Measurements from ENCODE around the gene EXD3. TPM values are rescaled to one million over a fixed set of nuclear protein-coding genes. Genes with fewer than 3 reads are reported as not detected.

The EXD3 gene
- total and polyA plus RNA-seq, 9 of the 15 experiments (the other 6 are each of a cell fraction or from before 2014, with no cell fraction given), result 0.29 to 12.5 (median 3.9) TPM

GRCh38 chr9:137415451-137415850 is 7.5 kb downstream of the EXD3 start:
- no peaks in the 10 kb centered on the region for H4K20me1 ChIP-seq (replicated peaks; ENCODE audit: control insufficient read depth, insufficient read depth, low read length)
- no peak for FAIRE-seq
- no peaks in the 10 kb centered on the region for H3K9me3 ChIP-seq (replicated peaks; ENCODE audit: control insufficient read depth, insufficient read depth, low read depth, low read length)
- H3K27me3 ChIP-seq (ENCODE audit: control insufficient read depth in 2 of 2, insufficient read depth in 2 of 2, low read length in 2 of 2), result no peaks in the 10 kb centered on the region
- no peak overlapping the region for H2AFZ ChIP-seq (ENCODE audit: low read depth, low read length)
- ChIA-PET CTCF (ENCODE audit: low intra/inter-chr PET ratio) (no interaction called here), POLR2A (no interaction called here)
- no peak overlapping the region for H3K27ac ChIP-seq (ENCODE audit: extremely low read depth, low read depth, low read length)
- TF ChIP-seq TBP (optimal IDR thresholded peaks at IDR 0.05; ENCODE audit: low read depth, low read length) (no peak), ZNF165 (CRISPR knock-in tag; IDR thresholded peaks at IDR 0.05; ENCODE audit: borderline replicate concordance) (no peak), U2AF2 (optimal IDR thresholded peaks at IDR 0.05; ENCODE audit: low read depth, low read length) (no peak), HNRNPH1 (optimal IDR thresholded peaks at IDR 0.05; ENCODE audit: low read depth, low read length) (no peak), NCOA4 (IDR thresholded peaks at IDR 0.05; ENCODE audit: partially characterized antibody) (no peak), ZBTB26 (CRISPR knock-in tag; IDR thresholded peaks at IDR 0.05) (no peak), BRF2 (IDR thresholded peaks at IDR 0.05; ENCODE audit: borderline replicate concordance, insufficient read depth, insufficient read length) (no peak), ATF2 (CRISPR knock-in tag; IDR thresholded peaks at IDR 0.05) (no peak), CEBPG (CRISPR knock-in tag; IDR thresholded peaks at IDR 0.05) (no peak), CEBPG (tag; conservative IDR thresholded peaks at IDR 0.05 in 1 of 2, IDR thresholded peaks at IDR 0.05 in 1 of 2) (no peak), PBX2 (CRISPR knock-in tag; IDR thresholded peaks at IDR 0.05; ENCODE audit: low read depth) (no peak), PBX2 (tag; conservative IDR thresholded peaks at IDR 0.05; ENCODE audit: low read depth) (no peak), GABPB2 (CRISPR knock-in tag; conservative IDR thresholded peaks at IDR 0.05) (no peak), SP2 (IDR thresholded peaks at IDR 0.05; ENCODE audit: extremely low read depth, low read depth, low read length, poor library complexity, severe bottlenecking) (no peak), POU5F1 (IDR thresholded peaks at IDR 0.05; ENCODE audit: borderline replicate concordance, low read depth, low read length, partially characterized antibody) (no peak), MCM3 (IDR thresholded peaks at IDR 0.05) (no peak), XRCC5 (IDR thresholded peaks at IDR 0.05; ENCODE audit: low read depth, low read length) (no peak)
- H3K4me2 ChIP-seq (ENCODE audit: insufficient read depth, low read length), result no peak overlapping the region
- 89% methylated on average over 5 of the region's 5 CpGs for WGBS (ENCODE audit: insufficient coverage, low coverage, missing lambda C conversion rate)
- H3K9me1 ChIP-seq (ENCODE audit: control insufficient read depth, insufficient read depth, low read length), result no peaks in the 10 kb centered on the region
- peaks cover 64% of the 10 kb centered on the region for H3K79me2 ChIP-seq (ENCODE audit: control insufficient read depth, insufficient read depth, low read length)
- in situ Hi-C loops (cut with MboI) (no loop called here), intact Hi-C loops (cut with micrococcal nuclease) (no loop called here)
- DNase-seq (ENCODE audit: extremely low read depth in 1 of 4, low spot score in 3 of 4), result no peak
- H3K9ac ChIP-seq (ENCODE audit: insufficient read depth in 1 of 2, low read depth in 2 of 2, low read length in 2 of 2), result no peak overlapping the region
- BruUV-seq (replicated peaks), result no TSS peak
- H3K4me1 ChIP-seq (replicated peaks in 1 of 2; ENCODE audit: control insufficient read depth in 2 of 2, insufficient read depth in 2 of 2, low read length in 2 of 2), result peaks cover 20 to 59% of the 10 kb centered on the region in 2 experiments
- H3K36me3 ChIP-seq (ENCODE audit: control insufficient read depth, insufficient read depth, low read length), result peaks cover 4% of the 10 kb centered on the region; the same call in 2 of the 3 replicates
- ATAC-seq, result no peak
- no peak overlapping the region for H3K4me3 ChIP-seq
